ENCODE measurements around the gene TMEM213. TPM values are rescaled to one million over a fixed set of nuclear protein-coding genes. Genes with fewer than 3 reads are reported as not detected.
"Not testable (repeated sequence)": the region's sequence is repeated elsewhere in the genome, so short reads cannot be mapped to it uniquely, and the experiment has no call there.

TMEM213 gene
- total RNA-seq, 1 experiment from 2014 or later, result not detected

DNA sequence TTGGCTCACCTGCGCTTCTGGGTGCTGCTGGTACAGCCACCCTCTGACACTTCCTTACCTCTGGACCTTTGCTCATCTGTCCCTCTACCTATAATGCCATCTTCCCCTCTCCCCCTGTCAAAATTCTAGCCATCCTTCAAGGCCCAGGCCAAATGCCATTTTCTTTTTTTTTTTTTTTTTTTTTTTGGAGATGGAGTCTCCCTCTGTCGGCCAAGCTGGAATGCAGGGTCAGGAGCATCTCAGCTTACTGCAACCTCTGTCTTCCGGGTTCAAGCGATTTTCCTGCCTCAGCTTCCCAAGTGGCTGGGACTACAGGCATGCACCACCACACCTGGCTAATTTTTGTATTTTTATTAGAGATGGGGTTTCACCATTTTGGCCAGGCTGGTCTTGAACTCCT lies 748 bp upstream of the TMEM213 start:
- not testable (repeated sequence) for DNase-seq (ENCODE audit: low spot score)

DNA sequence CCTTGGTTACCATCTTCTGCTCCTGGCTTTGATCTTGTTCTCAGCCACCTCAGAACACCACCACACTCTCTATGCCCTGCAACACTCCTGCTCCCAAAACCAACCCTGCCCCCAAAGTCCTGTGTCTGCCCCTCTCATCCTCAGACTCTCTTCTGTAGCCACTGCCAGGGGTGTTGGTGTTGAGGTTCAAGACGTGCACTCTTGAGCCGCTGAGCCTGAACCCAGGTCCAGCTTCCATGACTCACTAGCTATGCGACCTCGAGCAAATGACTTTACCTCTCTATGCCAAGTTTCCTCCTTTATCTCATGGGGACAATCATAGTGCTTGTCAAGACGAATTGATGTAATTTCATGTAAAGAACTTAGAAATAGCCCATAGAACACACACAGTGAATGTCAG lies 1.0 kb downstream of the TMEM213 start:
- DNase-seq (ENCODE audit: low spot score), result no peak

GRCh38 chr7:138799336-138800000 lies 1.7 kb downstream of the TMEM213 start:
- no peak for DNase-seq (ENCODE audit: low spot score)

- no peak for DNase-seq (ENCODE audit: low spot score)
Observed at GRCh38 chr7:138801256-138801655, 3.5 kb downstream of the TMEM213 start.

DNA sequence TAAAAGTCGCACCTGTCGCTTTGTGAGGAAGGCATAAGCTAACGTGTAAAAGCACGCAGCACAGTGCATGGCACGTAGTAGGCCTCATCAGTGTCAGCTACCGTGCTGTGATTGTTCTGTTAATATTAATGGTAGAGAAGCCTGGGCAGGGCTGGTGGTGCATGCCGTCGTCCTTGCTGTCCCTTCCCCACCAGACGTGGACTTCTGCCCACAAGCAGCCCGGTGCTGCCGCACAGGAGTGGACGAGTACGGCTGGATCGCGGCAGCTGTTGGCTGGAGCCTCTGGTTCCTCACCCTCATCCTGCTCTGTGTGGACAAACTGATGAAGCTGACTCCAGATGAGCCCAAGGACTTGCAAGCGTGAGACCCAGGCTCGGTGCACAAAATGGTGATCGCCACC lies 4.9 kb downstream of the TMEM213 start:
- no peak for DNase-seq (ENCODE audit: low spot score)

DNA sequence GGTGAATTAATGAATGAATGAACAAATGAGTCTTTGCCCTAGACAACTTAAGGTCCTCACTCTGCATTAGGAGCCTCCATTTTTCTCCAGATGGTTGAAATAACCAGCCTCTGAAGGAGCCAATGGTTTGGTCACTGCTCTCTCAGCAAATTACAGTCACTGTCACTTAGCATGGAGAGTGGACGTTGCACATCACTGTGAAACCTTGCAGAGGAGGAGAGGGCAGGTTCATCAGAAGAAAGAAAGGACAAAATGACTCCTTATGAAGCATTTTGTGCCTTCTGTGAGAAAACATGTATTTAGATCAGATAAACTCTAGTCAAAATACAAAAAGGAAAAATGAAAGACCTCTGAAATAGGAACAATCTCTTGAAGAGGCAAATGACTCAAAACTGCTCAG lies 6.8 kb downstream of the TMEM213 start:
- no peak for DNase-seq (ENCODE audit: low spot score)

DNA sequence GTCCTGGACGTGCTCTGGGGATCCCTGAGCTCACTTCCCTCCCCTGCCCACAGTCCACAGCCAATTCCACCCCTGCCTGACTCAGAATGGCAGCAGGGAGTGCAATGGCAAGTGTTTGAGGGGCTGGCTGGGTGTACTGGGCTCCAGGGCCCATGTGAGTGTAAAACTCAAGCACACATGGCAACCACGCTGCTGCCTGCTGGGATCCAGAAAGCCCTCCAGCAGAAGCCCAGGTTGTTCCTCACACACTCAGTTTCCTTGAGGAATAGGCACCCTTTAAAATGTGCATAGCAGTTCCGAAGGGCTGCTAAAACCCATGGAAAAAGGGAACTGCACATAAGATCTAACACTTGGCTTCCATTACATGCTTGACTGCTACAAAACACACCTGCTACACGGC lies 11.6 kb downstream of the TMEM213 start:
- DNase-seq (ENCODE audit: low spot score), result no peak

- not testable (repeated sequence) for DNase-seq (ENCODE audit: low spot score)
Observed at GRCh38 chr7:138811327-138811726, 13.5 kb downstream of the TMEM213 start.

GRCh38 chr7:138813945-138814344 lies 16.2 kb downstream of the TMEM213 start:
- no peak for DNase-seq (ENCODE audit: low spot score)

GRCh38 chr7:138814816-138815332 lies 17.1 kb downstream of the TMEM213 start:
- no peak for DNase-seq (ENCODE audit: low spot score)

DNA sequence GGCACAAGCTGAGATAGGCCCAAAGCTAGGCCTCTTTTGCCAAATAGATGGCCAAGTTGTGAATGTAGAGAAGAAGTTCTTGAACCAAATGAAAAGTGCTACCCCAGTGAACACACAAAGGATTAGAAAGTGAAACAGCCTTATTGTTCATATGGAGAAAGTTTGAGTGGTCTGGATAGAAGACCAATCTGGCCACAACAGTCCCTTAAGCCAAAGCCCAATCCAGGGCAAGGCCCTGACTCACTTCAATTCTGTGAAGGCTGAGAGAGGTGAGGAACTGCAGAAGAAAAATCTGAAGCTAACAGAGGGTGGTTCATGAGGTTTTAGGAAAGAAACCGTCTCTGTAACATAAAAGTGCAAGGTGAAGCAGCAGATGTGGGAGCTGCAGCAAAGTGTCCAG lies 18.9 kb downstream of the TMEM213 start:
- no peak for DNase-seq (ENCODE audit: low spot score)

DNA sequence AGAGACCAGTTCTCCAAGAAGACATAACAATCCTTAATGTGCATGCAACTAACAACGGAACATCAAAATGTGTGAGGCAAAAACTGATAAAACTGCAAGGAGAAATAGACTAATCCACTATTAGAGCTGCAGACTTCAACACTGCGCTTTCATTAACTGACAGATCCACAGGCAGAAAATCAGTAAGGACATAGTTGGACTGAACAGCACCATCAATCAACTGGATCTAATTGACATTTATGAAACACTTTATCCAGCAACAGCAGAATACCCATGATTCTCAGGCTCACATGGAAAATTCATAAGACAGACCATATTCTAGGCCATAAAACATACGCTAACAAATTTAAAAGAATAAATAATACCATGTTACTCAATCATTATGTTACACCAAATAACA lies 21.8 kb downstream of the TMEM213 start:
- DNase-seq (ENCODE audit: low spot score), result no peak

- DNase-seq (ENCODE audit: low spot score), result no peak
Observed at GRCh38 chr7:138821912-138822311, 24.1 kb downstream of the TMEM213 start.

- no peak for DNase-seq (ENCODE audit: low spot score)
Observed at GRCh38 chr7:138822867-138823535, 25.2 kb downstream of the TMEM213 start.

- no peak for DNase-seq (ENCODE audit: low spot score)
Observed at GRCh38 chr7:138825049-138825721, 27.4 kb downstream of the TMEM213 start.

DNA sequence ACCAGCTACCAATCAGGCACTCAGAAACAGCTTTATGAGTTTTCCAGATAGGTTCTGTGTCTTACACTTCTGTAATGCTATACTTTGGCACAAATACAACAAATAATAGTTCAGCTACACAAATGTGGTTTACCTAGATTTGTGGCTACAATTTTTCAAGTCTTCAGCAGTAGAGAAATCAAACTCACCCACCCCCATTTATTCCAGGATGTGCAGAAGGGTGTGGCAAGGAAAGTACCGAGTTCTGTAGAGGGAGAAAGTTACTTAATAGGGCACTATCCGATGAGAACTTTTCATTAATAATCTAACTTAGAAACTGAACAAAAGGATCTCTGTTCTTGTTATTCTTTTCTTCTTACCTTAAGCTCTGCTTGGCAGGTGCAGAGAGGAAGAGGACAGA lies 30.5 kb downstream of the TMEM213 start:
- no peak for DNase-seq (ENCODE audit: low spot score)

DNA sequence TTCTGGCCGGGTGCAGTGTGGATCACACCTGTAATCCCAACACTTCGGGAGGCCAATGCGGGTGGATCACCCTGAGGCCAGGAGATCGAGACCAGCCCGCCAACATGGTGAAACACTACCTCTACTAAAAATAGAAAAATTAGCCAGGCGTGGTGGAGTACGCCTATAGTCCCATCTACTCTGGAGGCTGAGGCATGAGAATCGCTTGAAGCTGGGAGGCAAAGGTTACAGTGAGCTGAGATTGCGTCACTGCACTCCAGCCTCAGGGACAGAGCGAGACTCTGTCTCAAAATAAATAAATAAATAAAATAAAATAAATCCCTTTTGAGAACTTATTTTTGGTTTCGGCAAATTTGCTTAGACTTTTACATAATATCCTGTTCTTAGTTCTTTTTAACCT lies 31.5 kb downstream of the TMEM213 start:
- no peak for DNase-seq (ENCODE audit: low spot score)

DNA sequence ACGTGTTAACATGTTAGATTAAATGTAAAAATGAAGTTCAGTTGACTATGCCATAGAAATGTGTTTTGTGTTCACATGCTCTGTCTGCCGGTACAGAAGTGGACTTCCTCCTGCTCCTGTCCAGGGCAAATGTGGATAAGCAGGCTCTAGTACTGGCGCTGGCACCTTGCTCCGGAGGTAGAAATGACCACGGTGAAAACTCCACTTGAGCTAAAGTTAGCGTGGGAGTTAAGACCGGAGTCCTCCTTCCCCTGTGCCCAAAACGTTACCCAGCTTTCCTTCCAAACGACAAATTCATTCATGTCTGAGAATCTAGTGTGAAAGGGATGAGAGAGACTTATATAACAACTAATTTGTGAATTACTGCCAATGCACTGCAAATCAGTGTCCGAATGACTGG lies 35.2 kb downstream of the TMEM213 start:
- no peak for DNase-seq (ENCODE audit: low spot score)

DNA sequence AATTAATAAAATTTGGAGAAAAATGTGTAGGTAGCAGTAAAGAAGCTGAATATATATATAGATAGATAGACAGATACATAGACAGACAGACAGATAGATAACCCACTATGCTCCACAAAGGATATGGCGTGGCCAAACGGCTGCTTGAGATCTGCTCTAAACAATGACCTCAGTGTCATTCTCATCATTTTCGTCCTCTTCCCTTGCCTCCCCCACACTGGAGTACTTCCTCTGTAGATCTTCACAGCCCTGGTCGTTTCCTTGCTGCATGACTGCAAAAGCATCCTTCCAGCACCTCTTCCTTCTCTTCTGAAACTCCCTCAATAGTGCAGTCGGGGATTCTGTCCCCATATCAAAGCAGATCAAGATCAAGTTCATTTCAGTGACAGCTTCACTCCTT lies 35.8 kb downstream of the TMEM213 start:
- no peak for DNase-seq (ENCODE audit: low spot score)

GRCh38 chr7:138834583-138834982 lies 36.8 kb downstream of the TMEM213 start:
- no peak for DNase-seq (ENCODE audit: low spot score)

DNA sequence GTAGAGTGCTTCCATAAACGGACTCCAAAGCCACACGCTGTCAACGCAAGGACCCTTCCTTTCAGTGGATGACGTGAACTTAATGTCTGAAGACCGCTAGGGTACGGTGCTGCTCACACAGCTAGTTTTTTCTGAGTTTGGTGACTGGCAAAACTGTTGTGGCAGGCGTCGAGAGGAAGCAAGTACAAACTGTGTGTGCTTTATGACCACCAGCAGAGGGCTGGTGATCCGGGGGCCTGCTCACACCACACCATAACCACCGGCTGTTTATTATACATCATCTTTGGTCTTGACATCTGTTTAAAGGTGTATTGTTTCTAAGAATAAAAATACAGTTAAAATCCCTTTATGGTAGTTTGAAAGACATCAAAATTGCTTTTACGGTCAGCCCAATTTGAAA lies 37.3 kb downstream of the TMEM213 start:
- no peak for DNase-seq (ENCODE audit: low spot score)

- DNase-seq (ENCODE audit: low spot score), result no peak
Observed at GRCh38 chr7:138837627-138838026, 39.8 kb downstream of the TMEM213 start.

- DNase-seq (ENCODE audit: low spot score), result no peak
Observed at GRCh38 chr7:138838166-138838565, 40.4 kb downstream of the TMEM213 start.

Data from A172 (cell line).